Ascending aorta (tissue), 2 donors: ENCODE results near the gene FGF9. TPM values are rescaled to one million over a fixed set of nuclear protein-coding genes. Genes with fewer than 3 reads are reported as not detected.

Source experiments
- DNase-seq, 2 donors: peaks; one replicate each; pipeline ENCODE4 v3.0.0-alpha.2; 2019; ENCODE audit warnings: low spot score in 2 of 2
- H3K27ac ChIP-seq, 2 donors: fragments of 200-600 bp; sonication (generic); one replicate each; pipeline ENCODE4 v1.5.1; 2016 to 2017; ENCODE audit warnings: mild to moderate bottlenecking in 1 of 2
- H3K27me3 ChIP-seq: fragments of 200-600 bp; sonication (generic); one replicate; pipeline ENCODE4 v1.5.1; 2017
- H3K36me3 ChIP-seq, 2 donors: fragments of 200-600 bp; sonication (generic); one replicate each; pipeline ENCODE4 v1.5.1; 2016
- H3K4me1 ChIP-seq, 2 donors: fragments of 200-600 bp; sonication (generic); one replicate each; pipeline ENCODE4 v1.5.1; 2016 to 2017; ENCODE audit warnings: mild to moderate bottlenecking in 1 of 2
- H3K4me3 ChIP-seq, 2 donors: fragments of 200-600 bp; sonication (generic); one replicate each; pipeline ENCODE4 v1.5.1; 2016 to 2017; ENCODE audit warnings: mild to moderate bottlenecking in 1 of 2
- H3K9me3 ChIP-seq, 2 donors: fragments of 200-600 bp; sonication (generic); one replicate each; pipeline ENCODE4 v1.5.1; 2016
- CTCF ChIP-seq, 3 experiments: fragments of 200-600 bp in 2 of 3; fragments of 450-650 bp in 1 of 3; sonication (generic) in 2 of 3; IDR thresholded peaks; one replicate each; pipeline ENCODE4 v1.5.1; 2016 to 2019; ENCODE audit warnings: antibody characterized with exemption in 3 of 3, mild to moderate bottlenecking in 1 of 3, moderate library complexity in 1 of 3
- intact Hi-C: fragments of 100-400 bp; cut with DNase I; formaldehyde crosslinking; loops from one replicate; pipeline ENCODE4 v1.15.1; 2023
- total RNA-seq: library from RNA; depleted of rRNA; stranded (reverse); fragments of >200 nt; gene quantifications from one replicate; pipeline ENCODE4 v1.1.0, GENCODE V29; 2016

FGF9 gene
- total RNA-seq, 1 donor from 2014 or later, result not detected

- DNase-seq, result no peak
- no peak for TF ChIP-seq CTCF (IDR thresholded peaks at IDR 0.05)
These were observed 62.8 kb downstream of the FGF9 start for GRCh38 chr13:21733475-21734263.

GRCh38 chr13:21734961-21735360, 64.1 kb downstream of the FGF9 start:
- intact Hi-C loops, result no loop called here
- no peak for TF ChIP-seq CTCF (IDR thresholded peaks at IDR 0.05)
- no peaks in the 10 kb centered on the region for H3K27me3 ChIP-seq
- DNase-seq, result no peak
- H3K27ac ChIP-seq, result no peak overlapping the region
- no peaks in the 10 kb centered on the region for H3K4me1 ChIP-seq
- H3K36me3 ChIP-seq, result no peaks in the 10 kb centered on the region
- H3K4me3 ChIP-seq, result no peak overlapping the region
- H3K9me3 ChIP-seq, result no peaks in the 10 kb centered on the region

More at GRCh38 chr13:21733475-21734263, 62.8 kb downstream of the FGF9 start:
- no peaks in the 10 kb centered on the region for H3K9me3 ChIP-seq
- no peaks in the 10 kb centered on the region for H3K27me3 ChIP-seq
- no peak overlapping the region for H3K4me3 ChIP-seq
- H3K4me1 ChIP-seq, result no peaks in the 10 kb centered on the region
- H3K27ac ChIP-seq, result no peak overlapping the region
- intact Hi-C loops, result no loop called here
- no peaks in the 10 kb centered on the region for H3K36me3 ChIP-seq

- Histone ChIP-seq H3K4me3 (peak overlapping the region; percentile 34 to 38), H3K27me3 (no peaks in the 10 kb centered on the region), H3K27ac (no peak overlapping the region), H3K36me3 (no peaks in the 10 kb centered on the region), H3K4me1 (no peaks in the 10 kb centered on the region), H3K9me3 (no peaks in the 10 kb centered on the region)
- DNase-seq, result no peak
- intact Hi-C loops, result no loop called here
- no peak for TF ChIP-seq CTCF (IDR thresholded peaks at IDR 0.05)
These were observed 65.0 kb downstream of the FGF9 start for GRCh38 chr13:21735701-21736401.

GRCh38 chr13:21736926-21737325, 66.1 kb downstream of the FGF9 start:
- no peaks in the 10 kb centered on the region for H3K27me3 ChIP-seq
- H3K4me1 ChIP-seq, result no peaks in the 10 kb centered on the region
- TF ChIP-seq CTCF (IDR thresholded peaks at IDR 0.05), result no peak
- no peaks in the 10 kb centered on the region for H3K36me3 ChIP-seq
- intact Hi-C loops, result no loop called here
- DNase-seq, result no peak
- no peak overlapping the region for H3K4me3 ChIP-seq
- H3K27ac ChIP-seq, result no peak overlapping the region
- no peaks in the 10 kb centered on the region for H3K9me3 ChIP-seq

- no peak for TF ChIP-seq CTCF (IDR thresholded peaks at IDR 0.05)
- no peaks in the 10 kb centered on the region for H3K4me1 ChIP-seq
- intact Hi-C loops, result no loop called here
- DNase-seq, result no peak
- no peaks in the 10 kb centered on the region for H3K36me3 ChIP-seq
- no peak overlapping the region for H3K4me3 ChIP-seq
- no peaks in the 10 kb centered on the region for H3K9me3 ChIP-seq
- H3K27ac ChIP-seq, result no peak overlapping the region
- H3K27me3 ChIP-seq, result no peaks in the 10 kb centered on the region
These were observed 67.8 kb downstream of the FGF9 start for GRCh38 chr13:21738630-21739029.
